Neural cell (in vitro differentiated cells): Measurements from ENCODE around the gene RAVER1. TPM values are rescaled to one million over a fixed set of nuclear protein-coding genes. Genes with fewer than 3 reads are reported as not detected.

Source experiments
- H2AFZ ChIP-seq: fragments of 200-600, 300-800 bp; sonication (generic), shearing (Covaris generic); 2 replicates; pipeline ENCODE4 v1.6.0; 2014; ENCODE audit warnings: low read depth, mild to moderate bottlenecking, antibody characterized with exemption, low read length, moderate library complexity
- H3F3A ChIP-seq: fragments of 200-600 bp; shearing (Covaris generic); 2 replicates; pipeline ENCODE4 v1.6.1; 2016; ENCODE audit warnings: mild to moderate bottlenecking, moderate library complexity, mixed read lengths, antibody characterized with exemption, low read length; ENCODE audit not compliant: insufficient read depth, poor library complexity, severe bottlenecking
- H3K27ac ChIP-seq: fragments of 200-600, 300-800 bp; sonication (generic), shearing (Covaris generic); 2 replicates; pipeline ENCODE4 v1.5.1; 2014; ENCODE audit warnings: mild to moderate bottlenecking, low read length, moderate library complexity
- H3K27me3 ChIP-seq: fragments of 300-800, 200-600 bp; sonication (generic), shearing (Covaris generic); 2 replicates; pipeline ENCODE4 v1.6.0; 2014; ENCODE audit warnings: mild to moderate bottlenecking, low read depth, low read length, moderate library complexity; ENCODE audit not compliant: insufficient read depth
- H3K36me3 ChIP-seq: fragments of 300-800, 200-600 bp; sonication (generic), shearing (Covaris generic); 2 replicates; pipeline ENCODE4 v1.5.1; 2014; ENCODE audit warnings: mild to moderate bottlenecking, antibody characterized with exemption, low read length, moderate library complexity; ENCODE audit not compliant: insufficient read depth
- H3K4me2 ChIP-seq: fragments of 300-800, 200-600 bp; sonication (generic), shearing (Covaris generic); 2 replicates; pipeline ENCODE4 v1.6.0; 2014; ENCODE audit warnings: mild to moderate bottlenecking, low read length
- H3K4me3 ChIP-seq: fragments of 300-800, 200-600 bp; sonication (generic), shearing (Covaris generic); 2 replicates; pipeline ENCODE4 v1.5.1; 2014; ENCODE audit warnings: mild to moderate bottlenecking, low read length, moderate library complexity
- H3K79me2 ChIP-seq: fragments of 200-600 bp; shearing (Covaris generic); replicated peaks from 2 replicates; pipeline ENCODE4 v1.6.0; 2014; ENCODE audit warnings: mild to moderate bottlenecking, low read length, moderate library complexity; ENCODE audit not compliant: insufficient read depth
- H3K9ac ChIP-seq: fragments of 300-800, 200-600 bp; sonication (generic), shearing (Covaris generic); 2 replicates; pipeline ENCODE4 v1.6.1; 2016; ENCODE audit warnings: mild to moderate bottlenecking, low read length, mixed read lengths
- H3K9me2 ChIP-seq: fragments of 200-600 bp; shearing (Covaris generic); 2 replicates; pipeline ENCODE4 v1.6.1; 2016; ENCODE audit warnings: mild to moderate bottlenecking, low read length, mixed read lengths; ENCODE audit not compliant: insufficient read depth
- H3K9me3 ChIP-seq: fragments of 200-600, 300-800 bp; sonication (generic), shearing (Covaris generic); 2 replicates; pipeline ENCODE4 v1.6.1; 2016; ENCODE audit warnings: mild to moderate bottlenecking, mixed run types, low read length, moderate library complexity, mixed read lengths
- H4K20me1 ChIP-seq: fragments of 200-600 bp; shearing (Covaris generic); 2 replicates; pipeline ENCODE4 v1.6.1; 2016; ENCODE audit warnings: mild to moderate bottlenecking, mixed run types; ENCODE audit not compliant: insufficient read depth
- EP300 ChIP-seq: fragments of 450-650 bp; conservative IDR thresholded peaks from 2 replicates; pipeline ENCODE4 v1.6.1; 2014; ENCODE audit warnings: antibody characterized with exemption, mild to moderate bottlenecking, moderate library complexity; ENCODE audit not compliant: poor library complexity, severe bottlenecking
- EZH2 ChIP-seq: fragments of 200-600, 300-800 bp; shearing (Covaris generic), sonication (generic); IDR thresholded peaks from 2 replicates; pipeline ENCODE4 v1.6.1; 2014; ENCODE audit warnings: antibody characterized with exemption, low read length, borderline replicate concordance, mild to moderate bottlenecking; ENCODE audit not compliant: insufficient read depth, poor library complexity, severe bottlenecking
- MXI1 ChIP-seq: fragments of 450-650 bp; conservative IDR thresholded peaks from 2 replicates; pipeline ENCODE4 v1.6.1; 2014; ENCODE audit warnings: antibody characterized with exemption, mild to moderate bottlenecking; ENCODE audit not compliant: poor library complexity, severe bottlenecking
- POLR2AphosphoS5 ChIP-seq: IDR thresholded peaks from 2 replicates; pipeline ENCODE4 v1.6.1; 2012
- RAD21 ChIP-seq: fragments of 450-650 bp; conservative IDR thresholded peaks from 2 replicates; pipeline ENCODE4 v1.6.1; 2014; ENCODE audit warnings: antibody characterized with exemption, mild to moderate bottlenecking, moderate library complexity
- SMC3 ChIP-seq: fragments of 450-650 bp; conservative IDR thresholded peaks from 2 replicates; pipeline ENCODE4 v1.6.1; 2014; ENCODE audit warnings: antibody characterized with exemption, mild to moderate bottlenecking, moderate library complexity; ENCODE audit not compliant: poor library complexity
- TAF1 ChIP-seq: IDR thresholded peaks from 2 replicates; pipeline ENCODE4 v1.6.1; 2012; ENCODE audit warnings: low read depth
- polyA plus RNA-seq: library from polyadenylated mRNA; depleted of rRNA; stranded (reverse); fragments of >200 nt; gene quantifications from 2 replicates; pipeline ENCODE4 v1.2.3, GENCODE V29; 2014
- TF ChIP-seq, protein P1 (sequence below): fragments of 450-650 bp; IDR thresholded peaks from 2 replicates; pipeline ENCODE4 v1.5.1; 2014; ENCODE audit warnings: antibody characterized with exemption, mild to moderate bottlenecking, moderate library complexity; ENCODE audit not compliant: poor library complexity, severe bottlenecking
- TF ChIP-seq, protein P2 (sequence below): IDR thresholded peaks from 2 replicates; pipeline ENCODE4 v1.6.1; 2012; ENCODE audit warnings: borderline replicate concordance

Gene RAVER1
- polyA plus RNA-seq, 1 donor from 2014 or later = 1.3 TPM

DNA sequence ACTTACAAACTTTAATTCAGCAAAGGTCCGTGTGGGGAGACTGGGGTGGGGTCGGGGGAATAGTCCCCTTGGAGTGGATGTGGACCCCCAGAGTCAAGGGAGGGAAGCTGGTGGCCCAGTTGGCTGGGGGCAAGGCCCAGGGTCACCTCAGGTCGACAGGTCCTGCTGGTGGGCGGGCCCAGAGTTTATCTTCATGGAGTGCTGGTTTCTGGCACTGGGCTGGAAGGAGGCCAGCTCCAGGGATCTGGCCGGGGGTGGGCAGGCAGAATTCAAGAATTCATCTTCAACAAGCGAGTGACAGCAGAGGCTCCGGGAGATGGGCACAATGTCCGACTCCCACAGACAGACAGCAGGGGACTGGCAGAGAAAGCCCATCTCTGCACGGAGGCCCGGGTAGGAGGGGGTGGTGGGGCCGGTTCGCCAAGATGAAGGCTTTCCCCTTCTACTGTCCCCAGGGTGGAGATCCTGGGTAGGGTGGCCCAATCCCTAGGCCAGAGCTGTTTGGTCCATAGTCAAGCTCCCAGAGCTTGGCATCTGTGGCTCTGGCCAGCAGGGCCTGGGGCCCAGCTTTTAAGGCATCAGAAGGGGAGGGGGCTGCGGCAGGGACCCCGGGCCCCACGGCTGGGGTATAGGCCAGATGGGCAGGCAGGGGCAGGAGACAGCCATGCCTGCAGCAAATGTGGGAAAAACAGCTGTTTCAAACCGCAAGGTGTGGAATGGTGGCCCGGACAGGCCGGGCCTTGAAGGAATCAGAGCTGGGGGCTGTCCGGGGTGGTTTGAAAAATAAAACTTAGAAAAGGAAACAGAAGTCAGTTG lies 16.9 kb downstream of the RAVER1 start:
- Histone ChIP-seq H3K4me3 (peak overlapping the region; percentile 88), H2AFZ (no peak overlapping the region), H3K4me2 (no peak overlapping the region), H3K79me2 (no peaks in the 10 kb centered on the region), H3K9ac (no peak overlapping the region), H3K27me3 (no peaks in the 10 kb centered on the region), H3K9me3 (no peaks in the 10 kb centered on the region), H3K36me3 (no peaks in the 10 kb centered on the region), H3F3A (no peaks in the 10 kb centered on the region), H3K9me2 (no peaks in the 10 kb centered on the region), H3K27ac (no peak overlapping the region), H4K20me1 (no peaks in the 10 kb centered on the region)
- TF ChIP-seq RAD21 (no peak), SMC3 (no peak), EP300 (no peak), TAF1 (no peak), EZH2 (no peak), POLR2AphosphoS5 (no peak), MXI1 (no peak)
- TF ChIP-seq, protein P1, sequence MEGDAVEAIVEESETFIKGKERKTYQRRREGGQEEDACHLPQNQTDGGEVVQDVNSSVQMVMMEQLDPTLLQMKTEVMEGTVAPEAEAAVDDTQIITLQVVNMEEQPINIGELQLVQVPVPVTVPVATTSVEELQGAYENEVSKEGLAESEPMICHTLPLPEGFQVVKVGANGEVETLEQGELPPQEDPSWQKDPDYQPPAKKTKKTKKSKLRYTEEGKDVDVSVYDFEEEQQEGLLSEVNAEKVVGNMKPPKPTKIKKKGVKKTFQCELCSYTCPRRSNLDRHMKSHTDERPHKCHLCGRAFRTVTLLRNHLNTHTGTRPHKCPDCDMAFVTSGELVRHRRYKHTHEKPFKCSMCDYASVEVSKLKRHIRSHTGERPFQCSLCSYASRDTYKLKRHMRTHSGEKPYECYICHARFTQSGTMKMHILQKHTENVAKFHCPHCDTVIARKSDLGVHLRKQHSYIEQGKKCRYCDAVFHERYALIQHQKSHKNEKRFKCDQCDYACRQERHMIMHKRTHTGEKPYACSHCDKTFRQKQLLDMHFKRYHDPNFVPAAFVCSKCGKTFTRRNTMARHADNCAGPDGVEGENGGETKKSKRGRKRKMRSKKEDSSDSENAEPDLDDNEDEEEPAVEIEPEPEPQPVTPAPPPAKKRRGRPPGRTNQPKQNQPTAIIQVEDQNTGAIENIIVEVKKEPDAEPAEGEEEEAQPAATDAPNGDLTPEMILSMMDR = no peak
- TF ChIP-seq, protein P2, sequence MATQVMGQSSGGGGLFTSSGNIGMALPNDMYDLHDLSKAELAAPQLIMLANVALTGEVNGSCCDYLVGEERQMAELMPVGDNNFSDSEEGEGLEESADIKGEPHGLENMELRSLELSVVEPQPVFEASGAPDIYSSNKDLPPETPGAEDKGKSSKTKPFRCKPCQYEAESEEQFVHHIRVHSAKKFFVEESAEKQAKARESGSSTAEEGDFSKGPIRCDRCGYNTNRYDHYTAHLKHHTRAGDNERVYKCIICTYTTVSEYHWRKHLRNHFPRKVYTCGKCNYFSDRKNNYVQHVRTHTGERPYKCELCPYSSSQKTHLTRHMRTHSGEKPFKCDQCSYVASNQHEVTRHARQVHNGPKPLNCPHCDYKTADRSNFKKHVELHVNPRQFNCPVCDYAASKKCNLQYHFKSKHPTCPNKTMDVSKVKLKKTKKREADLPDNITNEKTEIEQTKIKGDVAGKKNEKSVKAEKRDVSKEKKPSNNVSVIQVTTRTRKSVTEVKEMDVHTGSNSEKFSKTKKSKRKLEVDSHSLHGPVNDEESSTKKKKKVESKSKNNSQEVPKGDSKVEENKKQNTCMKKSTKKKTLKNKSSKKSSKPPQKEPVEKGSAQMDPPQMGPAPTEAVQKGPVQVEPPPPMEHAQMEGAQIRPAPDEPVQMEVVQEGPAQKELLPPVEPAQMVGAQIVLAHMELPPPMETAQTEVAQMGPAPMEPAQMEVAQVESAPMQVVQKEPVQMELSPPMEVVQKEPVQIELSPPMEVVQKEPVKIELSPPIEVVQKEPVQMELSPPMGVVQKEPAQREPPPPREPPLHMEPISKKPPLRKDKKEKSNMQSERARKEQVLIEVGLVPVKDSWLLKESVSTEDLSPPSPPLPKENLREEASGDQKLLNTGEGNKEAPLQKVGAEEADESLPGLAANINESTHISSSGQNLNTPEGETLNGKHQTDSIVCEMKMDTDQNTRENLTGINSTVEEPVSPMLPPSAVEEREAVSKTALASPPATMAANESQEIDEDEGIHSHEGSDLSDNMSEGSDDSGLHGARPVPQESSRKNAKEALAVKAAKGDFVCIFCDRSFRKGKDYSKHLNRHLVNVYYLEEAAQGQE = no peak

DNA sequence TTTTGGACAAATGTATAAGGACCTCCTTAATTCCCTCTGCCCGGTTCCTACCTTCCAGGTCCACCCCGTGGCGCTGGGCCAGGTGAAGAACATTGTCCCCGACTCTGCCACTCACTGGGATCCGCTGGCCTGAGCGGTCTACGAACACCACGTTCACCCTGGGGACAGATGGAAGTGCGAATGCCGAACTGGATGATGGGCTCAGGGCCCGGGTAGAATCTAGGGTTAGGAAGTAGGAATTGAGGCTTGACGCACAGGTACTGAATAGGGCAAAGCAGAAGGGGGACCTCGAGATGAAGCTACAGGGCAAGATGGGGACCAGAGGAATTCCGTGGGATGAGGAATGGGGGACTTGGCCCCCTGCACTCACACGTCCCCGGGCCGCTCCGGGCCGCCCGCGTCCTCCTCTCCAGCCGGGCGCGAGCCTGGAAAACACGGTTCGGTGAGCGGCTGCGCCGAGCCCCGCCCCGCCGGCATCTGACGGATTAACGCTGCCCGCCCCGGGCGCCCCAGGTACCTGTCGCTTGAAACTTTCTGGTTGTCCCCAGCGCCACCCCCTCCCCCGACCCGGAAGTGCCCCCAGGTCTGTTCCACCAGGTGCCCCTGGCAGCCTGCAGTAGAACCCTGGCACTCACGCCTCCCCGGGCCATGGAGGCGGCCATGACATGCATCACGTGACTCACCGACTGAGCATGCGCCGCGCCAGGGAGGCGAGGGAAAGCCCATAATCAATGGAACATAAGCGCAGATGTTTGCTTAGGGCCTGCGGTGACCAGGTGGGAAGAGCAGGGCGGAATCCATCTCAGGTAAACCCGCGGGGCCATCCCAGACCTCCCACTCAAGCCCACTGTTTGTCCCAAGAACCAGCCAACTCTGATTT lies 17.8 kb downstream of the RAVER1 start, which contains the start of gene FDX2:
FDX2 (minus strand) TSS at position 681 of the 880 bp plus-strand sequence; CDS start at position 662, 19 bp downstream.
- peak within 1 kb of the TSS; percentile 71 for H2AFZ ChIP-seq

More for the DNA sequence above, 17.8 kb downstream of the RAVER1 start, which contains the start of gene FDX2:
- Histone ChIP-seq H3K4me3 (peak within 1 kb of the TSS; percentile 88), H3K79me2 (no peaks in the 10 kb centered on the region), H3K4me2 (peak within 1 kb of the TSS; percentile 38), H3K9me2 (no peaks in the 10 kb centered on the region), H3K27ac (peak within 1 kb of the TSS; percentile 24), H4K20me1 (no peaks in the 10 kb centered on the region), H3F3A (no peaks in the 10 kb centered on the region), H3K9ac (peak within 1 kb of the TSS; percentile 62), H3K36me3 (no peaks in the 10 kb centered on the region), H3K9me3 (no peaks in the 10 kb centered on the region), H3K27me3 (no peaks in the 10 kb centered on the region)
- TF ChIP-seq POLR2AphosphoS5 (peak; percentile 81), SMC3 (peak; percentile 38), MXI1 (peak; percentile 100), EP300 (no peak), RAD21 (no peak), EZH2 (no peak)
- TF ChIP-seq, protein P1 = no peak
- TF ChIP-seq, protein P2 = no peak
